RCC 7860 (cell line): ENCODE measurements around the gene SAP30L.

ENCODE experiments used
- DNase-seq: peaks from one replicate; pipeline ENCODE4 v3.0.0-alpha.2; 2015; ENCODE audit warnings: low spot score
- FAIRE-seq: peaks from 2 replicates; lab custom pipeline; 2012; peaks lifted over from hg19 to GRCh38; lab: Jason Lieb, UNC

SAP30L gene

GRCh38 chr5:154460172-154460571 is 14.4 kb downstream of the SAP30L start:
- no peak for FAIRE-seq
- no peak for DNase-seq

- FAIRE-seq (no peak), DNase-seq (no peak)
These were observed 15.7 kb downstream of the SAP30L start for GRCh38 chr5:154461531-154461930.

GRCh38 chr5:154464438-154464837 is 18.6 kb downstream of the SAP30L start:
- no peak for DNase-seq
- no peak for FAIRE-seq

GRCh38 chr5:154465169-154465568 is 19.4 kb downstream of the SAP30L start:
- DNase-seq, result no peak

GRCh38 chr5:154466147-154466546 is 20.4 kb downstream of the SAP30L start:
- no peak for FAIRE-seq

More at GRCh38 chr5:154465169-154465568, 19.4 kb downstream of the SAP30L start:
- no peak for FAIRE-seq

GRCh38 chr5:154466671-154467070 is 20.9 kb downstream of the SAP30L start:
- FAIRE-seq (no peak), DNase-seq (no peak)

More at GRCh38 chr5:154466147-154466546, 20.4 kb downstream of the SAP30L start:
- DNase-seq, result no peak

GRCh38 chr5:154467655-154468354 is 22.0 kb downstream of the SAP30L start:
- DNase-seq (peak; percentile 27), FAIRE-seq (no peak)

GRCh38 chr5:154470137-154470536 is 24.3 kb downstream of the SAP30L start:
- DNase-seq, result no peak
- FAIRE-seq, result no peak

- no peak for FAIRE-seq
- DNase-seq, result no peak
These were observed 25.4 kb downstream of the SAP30L start for GRCh38 chr5:154470947-154471870.

- DNase-seq (no peak), FAIRE-seq (no peak)
These were observed 27.2 kb downstream of the SAP30L start for GRCh38 chr5:154472871-154473580.

- DNase-seq (no peak), FAIRE-seq (no peak)
These were observed 27.9 kb downstream of the SAP30L start for GRCh38 chr5:154473581-154474283.

GRCh38 chr5:154474396-154475334 is 28.9 kb downstream of the SAP30L start:
- DNase-seq, result no peak

GRCh38 chr5:154475591-154476353 is 30.0 kb downstream of the SAP30L start:
- DNase-seq (no peak), FAIRE-seq (no peak)

More at GRCh38 chr5:154474396-154475334, 28.9 kb downstream of the SAP30L start:
- FAIRE-seq, result no peak

- DNase-seq, result no peak
- FAIRE-seq, result no peak
These were observed 30.8 kb downstream of the SAP30L start for GRCh38 chr5:154476354-154477205.

- no peak for FAIRE-seq
- DNase-seq, result no peak
These were observed 31.8 kb downstream of the SAP30L start for GRCh38 chr5:154477382-154478223.

GRCh38 chr5:154478224-154478565 is 32.4 kb downstream of the SAP30L start, which contains the start of gene HAND1:
Gene HAND1, minus strand, starts transcription at chr5:154478227. Its CDS starts 219 bp downstream, at chr5:154478008.
- FAIRE-seq, result no peak
- no peak for DNase-seq

- no peak for DNase-seq
- no peak for FAIRE-seq
These were observed 33.0 kb downstream of the SAP30L start for GRCh38 chr5:154478752-154479159.
